ENCODE measurements around the gene TRANK1.

The TRANK1 gene

DNA sequence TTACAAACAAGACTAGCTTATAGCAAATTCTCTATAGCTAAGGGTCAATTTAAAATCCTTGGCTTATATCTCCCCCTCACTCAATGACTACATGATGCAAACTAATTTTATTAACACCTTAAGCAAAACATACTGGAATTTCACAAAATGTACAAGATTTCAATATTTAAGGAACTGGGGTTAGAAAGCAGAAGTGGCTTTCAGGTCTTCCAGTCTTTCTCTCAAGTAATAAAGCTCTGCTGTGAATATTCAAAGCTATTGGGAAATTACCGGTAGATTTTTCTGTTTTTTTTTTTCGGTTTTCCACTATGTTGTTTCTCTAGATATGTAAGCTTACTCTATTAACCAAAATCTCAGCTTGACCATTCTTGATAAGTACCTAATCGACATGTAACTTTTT, 44.2 kb upstream of the TRANK1 start:
- TF ChIP-seq, protein P1, sequence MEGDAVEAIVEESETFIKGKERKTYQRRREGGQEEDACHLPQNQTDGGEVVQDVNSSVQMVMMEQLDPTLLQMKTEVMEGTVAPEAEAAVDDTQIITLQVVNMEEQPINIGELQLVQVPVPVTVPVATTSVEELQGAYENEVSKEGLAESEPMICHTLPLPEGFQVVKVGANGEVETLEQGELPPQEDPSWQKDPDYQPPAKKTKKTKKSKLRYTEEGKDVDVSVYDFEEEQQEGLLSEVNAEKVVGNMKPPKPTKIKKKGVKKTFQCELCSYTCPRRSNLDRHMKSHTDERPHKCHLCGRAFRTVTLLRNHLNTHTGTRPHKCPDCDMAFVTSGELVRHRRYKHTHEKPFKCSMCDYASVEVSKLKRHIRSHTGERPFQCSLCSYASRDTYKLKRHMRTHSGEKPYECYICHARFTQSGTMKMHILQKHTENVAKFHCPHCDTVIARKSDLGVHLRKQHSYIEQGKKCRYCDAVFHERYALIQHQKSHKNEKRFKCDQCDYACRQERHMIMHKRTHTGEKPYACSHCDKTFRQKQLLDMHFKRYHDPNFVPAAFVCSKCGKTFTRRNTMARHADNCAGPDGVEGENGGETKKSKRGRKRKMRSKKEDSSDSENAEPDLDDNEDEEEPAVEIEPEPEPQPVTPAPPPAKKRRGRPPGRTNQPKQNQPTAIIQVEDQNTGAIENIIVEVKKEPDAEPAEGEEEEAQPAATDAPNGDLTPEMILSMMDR (IDR thresholded peaks at IDR 0.05; ENCODE audit: low read depth, low read length): no peak
- no peak overlapping the region for H3K4me3 ChIP-seq (ENCODE audit: low read depth, low read length)

DNA sequence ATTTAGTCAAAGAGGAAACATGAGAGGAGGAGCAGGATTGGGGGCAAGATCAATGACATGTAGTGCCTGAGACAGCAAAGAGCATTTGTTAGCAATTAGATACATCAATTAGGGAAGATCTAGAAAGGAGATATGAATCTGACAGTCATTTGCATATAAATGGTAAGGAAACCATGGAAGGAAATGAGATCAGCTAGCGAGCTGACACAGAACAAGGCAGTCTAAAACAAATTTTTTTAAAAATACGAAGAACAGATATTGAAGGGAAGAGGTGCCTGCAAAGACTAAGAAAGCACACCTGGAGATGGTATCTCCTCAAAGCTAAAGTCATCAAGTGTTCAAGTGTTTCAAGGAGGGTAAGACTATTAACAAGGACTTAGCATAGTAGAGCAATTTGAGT, 43.5 kb upstream of the TRANK1 start:
- TF ChIP-seq, protein P1 (IDR thresholded peaks at IDR 0.05; ENCODE audit: low read depth, low read length): no peak
- H3K4me3 ChIP-seq (ENCODE audit: low read depth, low read length): no peak overlapping the region

DNA sequence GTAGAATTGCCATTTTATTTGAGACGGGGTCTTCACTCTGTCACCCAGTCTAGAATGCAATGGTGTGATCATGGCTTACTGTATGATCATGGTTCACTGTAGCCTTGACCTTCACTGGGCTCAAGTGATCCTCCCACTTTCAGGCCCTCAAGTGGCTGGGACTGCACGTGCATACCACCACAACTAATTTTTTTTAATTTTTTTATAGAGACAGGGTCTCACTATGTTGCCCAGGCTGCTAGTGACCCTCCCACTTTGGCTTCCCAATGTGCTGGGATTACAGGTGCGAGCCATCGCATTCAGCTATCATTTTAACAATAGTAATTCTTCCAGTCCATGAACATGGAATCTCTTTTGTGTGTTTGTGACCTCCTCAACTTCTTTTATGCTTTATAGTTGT, 36.2 kb upstream of the TRANK1 start:
- TF ChIP-seq, protein P1 (IDR thresholded peaks at IDR 0.05; ENCODE audit: low read depth, low read length): no peak
- no peak overlapping the region for H3K4me3 ChIP-seq (ENCODE audit: low read depth, low read length)

DNA sequence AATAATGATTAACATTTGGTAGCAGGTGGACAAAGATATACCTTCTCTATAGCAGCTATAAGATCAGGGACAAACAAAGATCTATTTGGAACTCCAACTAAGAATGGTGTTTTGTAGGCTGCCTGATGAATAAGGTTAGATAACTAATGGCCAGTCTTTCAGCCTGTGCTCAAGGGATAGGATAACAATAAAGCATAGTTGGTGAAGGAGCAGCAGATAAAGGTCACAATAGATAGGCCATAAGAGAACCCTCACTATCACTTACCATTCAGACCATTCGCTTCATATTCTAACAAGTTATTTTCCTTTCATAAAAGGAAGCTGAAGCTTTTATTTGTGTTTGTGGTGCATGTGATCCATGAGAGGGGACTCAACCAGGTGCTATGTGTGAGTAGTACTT, 28.3 kb upstream of the TRANK1 start:
- TF ChIP-seq, protein P1 (IDR thresholded peaks at IDR 0.05; ENCODE audit: low read depth, low read length): no peak
- H3K4me3 ChIP-seq (ENCODE audit: low read depth, low read length): no peak overlapping the region

DNA sequence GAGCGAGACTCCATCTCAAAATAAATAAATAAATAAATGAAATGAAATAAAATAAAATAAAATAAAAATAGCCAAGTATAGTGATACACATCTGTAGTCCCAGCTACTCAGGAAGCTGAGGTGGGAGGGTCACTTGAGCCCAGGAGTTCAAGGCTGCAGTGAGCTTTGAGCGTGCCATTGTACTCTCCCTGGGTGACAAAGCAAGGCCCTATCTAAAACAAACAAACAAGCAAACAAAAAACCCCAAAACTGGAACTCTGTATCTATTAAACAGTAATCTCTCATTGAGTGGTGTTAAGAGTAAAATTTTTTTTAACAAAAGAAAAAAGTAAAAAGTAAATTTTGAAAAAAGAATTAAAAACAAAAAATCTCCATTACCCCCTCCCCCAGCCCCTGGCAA, 27.3 kb upstream of the TRANK1 start:
- TF ChIP-seq, protein P1 (IDR thresholded peaks at IDR 0.05; ENCODE audit: low read depth, low read length): no peak
- H3K4me3 ChIP-seq (ENCODE audit: low read depth, low read length): no peak overlapping the region

DNA sequence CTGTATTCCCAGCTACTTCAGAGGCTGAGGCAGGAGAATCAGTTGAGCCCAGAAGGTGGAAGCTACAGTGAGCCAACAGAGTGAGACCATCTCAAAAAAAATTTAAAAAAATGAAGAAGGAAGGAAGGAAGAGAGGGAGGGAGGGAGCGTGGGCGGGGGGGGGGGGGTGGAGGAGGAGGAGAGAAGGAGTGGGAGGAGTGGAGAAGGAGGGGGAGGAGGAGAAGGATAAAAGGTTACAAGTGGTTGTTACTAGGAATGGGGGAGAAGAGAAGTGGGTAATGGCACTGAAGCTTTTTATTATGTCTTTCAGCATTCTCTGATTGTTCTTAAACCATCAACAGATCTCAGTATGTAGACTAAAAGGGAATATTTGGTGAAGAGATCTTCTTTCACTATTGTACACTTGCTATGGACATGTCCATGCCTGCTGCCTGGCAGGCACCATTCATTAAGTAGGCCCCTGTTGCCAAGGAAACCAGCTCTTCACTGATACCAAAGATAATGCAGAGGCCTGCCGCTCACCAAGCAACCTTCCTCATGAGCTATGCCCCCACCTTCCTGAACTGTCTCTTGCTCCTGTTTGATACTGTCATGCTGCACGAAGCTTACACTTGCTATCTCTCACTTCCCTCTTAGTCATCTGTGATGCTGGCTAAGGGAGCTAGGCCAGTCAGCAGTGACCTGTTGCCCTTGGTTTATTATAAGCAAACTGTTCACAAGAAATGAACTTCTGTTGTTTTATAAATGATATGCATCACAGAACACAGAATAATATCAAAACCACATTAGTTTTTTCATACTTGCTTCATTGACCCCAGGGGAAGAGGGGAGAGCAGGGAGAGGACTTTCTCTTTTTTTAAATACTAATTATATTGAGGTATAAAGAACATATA, 24.9 kb upstream of the TRANK1 start:
- no peak overlapping the region for H3K4me3 ChIP-seq (ENCODE audit: low read depth, low read length)
- TF ChIP-seq, protein P1 (IDR thresholded peaks at IDR 0.05; ENCODE audit: low read depth, low read length): no peak

DNA sequence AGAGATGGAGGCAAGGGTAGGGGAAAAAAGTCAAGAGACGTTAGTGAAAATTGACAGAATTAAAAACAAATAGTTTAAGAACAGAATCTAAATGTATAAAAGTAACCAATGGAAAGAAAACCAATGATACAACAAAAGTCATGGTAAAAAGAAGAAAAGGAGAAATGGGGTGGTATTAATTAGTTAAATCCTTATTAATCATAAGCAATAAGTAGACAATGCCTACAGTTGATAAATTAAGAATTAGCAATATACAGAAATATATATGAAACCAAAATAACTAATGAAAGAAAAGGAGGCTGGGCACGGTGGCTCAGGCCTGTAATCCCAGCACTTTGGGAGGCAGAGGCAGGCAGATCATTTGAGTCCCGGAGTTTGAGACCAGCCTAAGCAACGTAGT, 24.2 kb upstream of the TRANK1 start:
- no peak overlapping the region for H3K4me3 ChIP-seq (ENCODE audit: low read depth, low read length)
- TF ChIP-seq, protein P1 (IDR thresholded peaks at IDR 0.05; ENCODE audit: low read depth, low read length): no peak
